Measurements from ENCODE around the gene TLR5. TPM values are rescaled to one million over a fixed set of nuclear protein-coding genes. Genes with fewer than 3 reads are reported as not detected.
"Not testable (repeated sequence)": the region's sequence is repeated elsewhere in the genome, so short reads cannot be mapped to it uniquely, and the experiment has no call there.

Gene TLR5
- total RNA-seq, 1 donor from 2014 or later = 0.22 TPM

DNA sequence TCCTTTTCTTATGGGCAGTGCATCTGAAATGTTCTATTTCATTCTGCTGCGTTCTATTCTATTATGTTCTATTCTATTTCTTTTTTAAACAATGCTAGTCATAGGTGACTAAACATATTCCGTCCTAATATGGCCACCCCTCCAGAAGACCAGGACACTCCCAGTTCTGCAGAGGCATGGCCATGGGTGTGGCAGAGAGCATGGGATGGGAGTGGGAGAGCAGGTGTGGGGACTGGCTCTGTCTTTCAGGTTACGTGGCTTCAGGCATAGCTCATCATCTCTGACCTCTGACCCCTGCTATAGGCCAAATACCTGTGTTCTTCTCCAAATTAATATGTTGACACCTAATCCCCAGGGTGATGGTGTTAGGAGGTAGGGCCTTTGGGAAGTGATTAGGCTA lies 33.4 kb upstream of the TLR5 start:
- peaks cover 3% of the 10 kb centered on the region for H3K9me3 Mint-ChIP-seq (ENCODE audit: low read depth)
- no peak overlapping the region for H3K27ac Mint-ChIP-seq (ENCODE audit: unreplicated experiment)
- TF ChIP-seq, protein P1, sequence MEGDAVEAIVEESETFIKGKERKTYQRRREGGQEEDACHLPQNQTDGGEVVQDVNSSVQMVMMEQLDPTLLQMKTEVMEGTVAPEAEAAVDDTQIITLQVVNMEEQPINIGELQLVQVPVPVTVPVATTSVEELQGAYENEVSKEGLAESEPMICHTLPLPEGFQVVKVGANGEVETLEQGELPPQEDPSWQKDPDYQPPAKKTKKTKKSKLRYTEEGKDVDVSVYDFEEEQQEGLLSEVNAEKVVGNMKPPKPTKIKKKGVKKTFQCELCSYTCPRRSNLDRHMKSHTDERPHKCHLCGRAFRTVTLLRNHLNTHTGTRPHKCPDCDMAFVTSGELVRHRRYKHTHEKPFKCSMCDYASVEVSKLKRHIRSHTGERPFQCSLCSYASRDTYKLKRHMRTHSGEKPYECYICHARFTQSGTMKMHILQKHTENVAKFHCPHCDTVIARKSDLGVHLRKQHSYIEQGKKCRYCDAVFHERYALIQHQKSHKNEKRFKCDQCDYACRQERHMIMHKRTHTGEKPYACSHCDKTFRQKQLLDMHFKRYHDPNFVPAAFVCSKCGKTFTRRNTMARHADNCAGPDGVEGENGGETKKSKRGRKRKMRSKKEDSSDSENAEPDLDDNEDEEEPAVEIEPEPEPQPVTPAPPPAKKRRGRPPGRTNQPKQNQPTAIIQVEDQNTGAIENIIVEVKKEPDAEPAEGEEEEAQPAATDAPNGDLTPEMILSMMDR (IDR thresholded peaks at IDR 0.05) = no peak

DNA sequence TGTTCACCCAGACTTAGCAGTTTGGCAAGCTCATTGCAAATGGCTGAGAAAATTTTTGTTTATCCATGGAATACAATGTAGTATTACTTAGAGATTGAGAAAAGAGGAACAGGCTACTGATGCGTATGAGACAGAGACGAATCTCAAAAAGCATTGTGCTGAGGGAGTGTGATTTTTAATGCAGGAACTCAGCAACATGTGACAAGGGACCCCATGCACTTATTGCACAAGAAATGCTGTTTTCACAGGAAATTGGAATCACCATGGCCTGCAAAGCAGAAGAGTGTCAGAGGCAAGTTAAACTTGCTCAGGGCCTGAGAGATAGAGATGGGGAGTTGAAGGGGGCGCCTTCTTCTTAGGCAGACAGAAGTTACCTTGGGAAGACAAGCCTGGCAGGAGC lies 32.6 kb upstream of the TLR5 start:
- H3K27me3 Mint-ChIP-seq (ENCODE audit: low read depth) = peaks cover 20% of the 10 kb centered on the region
- no peak overlapping the region for H3K27ac Mint-ChIP-seq (ENCODE audit: unreplicated experiment)
- H3K9me3 Mint-ChIP-seq (ENCODE audit: low read depth) = peaks cover 3% of the 10 kb centered on the region
- H3K4me1 Mint-ChIP-seq (ENCODE audit: low read depth) = peaks cover 6% of the 10 kb centered on the region
- TF ChIP-seq, protein P1 (IDR thresholded peaks at IDR 0.05) = no peak
- no peak overlapping the region for H3K4me3 Mint-ChIP-seq (ENCODE audit: unreplicated experiment)
- peaks cover 1% of the 10 kb centered on the region for H3K36me3 Mint-ChIP-seq (ENCODE audit: low read depth)
- no peak for DNase-seq (ENCODE audit: low spot score)

More for the DNA sequence above, 33.4 kb upstream of the TLR5 start:
- no peak for DNase-seq (ENCODE audit: low spot score)
- H3K27me3 Mint-ChIP-seq (ENCODE audit: low read depth) = peaks cover 28% of the 10 kb centered on the region
- peaks cover 1% of the 10 kb centered on the region for H3K36me3 Mint-ChIP-seq (ENCODE audit: low read depth)
- no peak overlapping the region for H3K4me3 Mint-ChIP-seq (ENCODE audit: unreplicated experiment)
- peaks cover 6% of the 10 kb centered on the region for H3K4me1 Mint-ChIP-seq (ENCODE audit: low read depth)

DNA sequence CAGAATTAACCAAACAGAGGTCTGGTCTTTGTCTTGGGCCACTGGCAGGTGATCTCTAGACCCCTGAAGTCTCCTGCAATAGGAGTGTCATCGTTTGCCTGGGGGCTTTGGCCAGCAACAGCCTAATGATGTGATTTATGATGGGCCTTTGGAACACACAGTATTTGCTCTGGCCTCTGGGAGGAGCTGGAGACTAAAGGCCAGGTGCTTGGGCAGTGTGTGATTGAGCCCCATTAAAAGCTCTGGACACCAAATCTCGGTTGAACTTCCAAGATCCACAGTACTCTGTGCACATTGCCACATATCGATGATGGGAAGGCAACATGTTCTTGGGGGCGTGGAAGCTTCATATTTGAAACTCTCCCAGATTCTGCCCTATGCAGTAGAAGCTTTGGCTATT lies 32.0 kb upstream of the TLR5 start:
- H3K9me3 Mint-ChIP-seq (ENCODE audit: low read depth) = peaks cover 4% of the 10 kb centered on the region
- DNase-seq (ENCODE audit: low spot score) = no peak
- H3K4me3 Mint-ChIP-seq (ENCODE audit: unreplicated experiment) = no peak overlapping the region
- H3K27ac Mint-ChIP-seq (ENCODE audit: unreplicated experiment) = no peak overlapping the region
- peaks cover 6% of the 10 kb centered on the region for H3K4me1 Mint-ChIP-seq (ENCODE audit: low read depth)
- peaks cover 1% of the 10 kb centered on the region for H3K36me3 Mint-ChIP-seq (ENCODE audit: low read depth)
- TF ChIP-seq, protein P1 (IDR thresholded peaks at IDR 0.05) = no peak
- H3K27me3 Mint-ChIP-seq (ENCODE audit: low read depth) = peaks cover 18% of the 10 kb centered on the region

DNA sequence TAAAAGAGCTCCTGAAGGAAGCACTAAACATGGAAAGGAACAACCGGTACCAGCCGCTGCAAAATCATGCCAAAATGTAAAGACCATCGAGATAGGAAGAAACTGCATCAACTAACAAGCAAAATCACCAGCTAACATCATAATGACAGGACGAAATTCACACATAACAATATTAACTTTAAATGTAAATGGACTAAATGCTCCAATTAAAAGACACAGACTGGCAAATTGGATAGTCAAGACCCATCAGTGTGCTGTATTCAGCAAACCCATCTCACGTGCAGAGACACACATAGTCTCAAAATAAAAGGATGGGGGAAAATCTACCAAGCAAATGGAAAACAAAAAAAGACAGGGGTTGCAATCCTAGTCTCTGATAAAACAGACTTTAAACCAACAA lies 26.4 kb upstream of the TLR5 start:
- H3K4me1 Mint-ChIP-seq (ENCODE audit: low read depth); H3K27ac Mint-ChIP-seq (ENCODE audit: unreplicated experiment); H3K9me3 Mint-ChIP-seq (ENCODE audit: low read depth); H3K36me3 Mint-ChIP-seq (ENCODE audit: low read depth); H3K27me3 Mint-ChIP-seq (ENCODE audit: low read depth); H3K4me3 Mint-ChIP-seq (ENCODE audit: unreplicated experiment); DNase-seq (ENCODE audit: low spot score): not testable (repeated sequence)

DNA sequence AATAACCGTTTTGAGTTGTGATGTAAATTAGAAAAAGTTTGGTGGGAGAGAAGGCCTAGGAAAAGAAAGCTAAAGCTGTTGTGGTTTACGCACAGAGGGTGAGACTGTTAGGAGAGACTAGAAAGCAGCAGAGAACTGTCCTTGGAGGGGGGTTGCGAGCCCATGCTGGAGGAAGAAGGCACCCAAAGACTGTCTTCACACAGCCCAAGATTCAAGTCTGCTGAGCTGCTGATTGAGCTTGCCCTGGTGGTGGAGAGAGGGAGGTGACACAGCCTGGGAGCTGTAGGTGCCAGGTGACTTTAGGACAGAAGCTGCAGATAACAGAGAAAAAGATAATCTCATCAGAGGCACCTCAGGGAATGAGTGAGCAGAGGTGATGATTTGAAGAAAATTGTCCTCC lies 18.3 kb upstream of the TLR5 start:
- TF ChIP-seq, protein P1 (IDR thresholded peaks at IDR 0.05) = no peak
- Mint-ChIP-seq H3K4me3 (ENCODE audit: unreplicated experiment) (no peak overlapping the region), H3K27ac (ENCODE audit: unreplicated experiment) (no peak overlapping the region), H3K36me3 (ENCODE audit: low read depth) (no peaks in the 10 kb centered on the region), H3K9me3 (ENCODE audit: low read depth) (no peaks in the 10 kb centered on the region), H3K27me3 (ENCODE audit: low read depth) (peaks cover 25% of the 10 kb centered on the region), H3K4me1 (ENCODE audit: low read depth) (no peaks in the 10 kb centered on the region)
- DNase-seq (ENCODE audit: low spot score) = no peak

DNA sequence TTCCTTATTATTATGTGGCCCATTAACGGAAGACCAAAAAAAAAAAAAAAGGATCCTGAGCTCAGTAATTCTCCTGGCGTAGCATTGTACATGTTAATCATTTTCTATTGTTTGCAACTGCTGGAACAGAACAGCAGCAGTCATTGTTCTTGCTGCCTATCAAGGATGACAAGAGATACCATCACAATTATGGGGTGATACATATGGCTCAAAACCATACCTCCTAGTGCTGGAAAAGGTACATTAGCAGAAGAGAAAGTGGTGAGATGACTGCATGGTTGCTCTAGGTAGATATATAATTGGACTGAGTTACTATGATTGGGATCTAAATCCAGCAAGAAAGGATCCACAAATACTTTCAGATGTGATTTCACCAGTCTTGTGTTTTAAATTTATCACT lies 13.3 kb upstream of the TLR5 start:
- H3K27me3 Mint-ChIP-seq (ENCODE audit: low read depth) = peaks cover 14% of the 10 kb centered on the region
- no peak overlapping the region for H3K27ac Mint-ChIP-seq (ENCODE audit: unreplicated experiment)
- H3K4me3 Mint-ChIP-seq (ENCODE audit: unreplicated experiment) = no peak overlapping the region
- no peaks in the 10 kb centered on the region for H3K36me3 Mint-ChIP-seq (ENCODE audit: low read depth)
- TF ChIP-seq, protein P1 (IDR thresholded peaks at IDR 0.05) = no peak
- DNase-seq (ENCODE audit: low spot score) = no peak
- no peaks in the 10 kb centered on the region for H3K9me3 Mint-ChIP-seq (ENCODE audit: low read depth)
- H3K4me1 Mint-ChIP-seq (ENCODE audit: low read depth) = peaks cover 8% of the 10 kb centered on the region

Measured in chondrocyte (in vitro differentiated cells).